HEK293T (cell line): Measurements from ENCODE around the gene CPED1.

ENCODE experiments used
- ARNT ChIP-seq: fragments of 450-650 bp; IDR thresholded peaks from 2 replicates; pipeline ENCODE4 v1.6.1; 2017; ENCODE audit warnings: mild to moderate bottlenecking
- BHLHE40 ChIP-seq: fragments of 450-650 bp; IDR thresholded peaks from 2 replicates; pipeline ENCODE4 v1.6.1; 2016; ENCODE audit warnings: mild to moderate bottlenecking, moderate library complexity, borderline replicate concordance
- ELF4 ChIP-seq: fragments of 450-650 bp; IDR thresholded peaks from 2 replicates; pipeline ENCODE4 v1.6.1; 2017; ENCODE audit warnings: antibody characterized with exemption
- FOXA1 ChIP-seq: fragments of 450-650 bp; IDR thresholded peaks from 2 replicates; pipeline ENCODE4 v1.6.1; 2016; ENCODE audit warnings: mild to moderate bottlenecking
- FOXK2 ChIP-seq: fragments of 450-650 bp; IDR thresholded peaks from 2 replicates; pipeline ENCODE4 v1.6.1; 2016; ENCODE audit warnings: mild to moderate bottlenecking
- HDGF ChIP-seq: fragments of 450-650 bp; IDR thresholded peaks from 2 replicates; pipeline ENCODE4 v1.6.1; 2017; ENCODE audit warnings: antibody characterized with exemption, borderline replicate concordance
- L3MBTL2 ChIP-seq: fragments of 450-650 bp; conservative IDR thresholded peaks from 2 replicates; pipeline ENCODE4 v1.6.1; 2016; ENCODE audit warnings: mild to moderate bottlenecking
- LEF1 ChIP-seq: fragments of 450-650 bp; IDR thresholded peaks from 2 replicates; pipeline ENCODE4 v1.6.1; 2017; ENCODE audit warnings: mild to moderate bottlenecking, borderline replicate concordance
- SP1 ChIP-seq: fragments of 450-650 bp; IDR thresholded peaks from 2 replicates; pipeline ENCODE4 v1.6.1; 2017
- SUZ12 ChIP-seq: fragments of 450-650 bp; IDR thresholded peaks from 2 replicates; pipeline ENCODE4 v1.6.1; 2016; ENCODE audit warnings: mild to moderate bottlenecking
- TARDBP ChIP-seq: fragments of 450-650 bp; IDR thresholded peaks from 2 replicates; pipeline ENCODE4 v1.6.1; 2016
- ZNF384 ChIP-seq: fragments of 450-650 bp; IDR thresholded peaks from 2 replicates; pipeline ENCODE4 v1.6.1; 2016
- TF ChIP-seq, protein P1 (sequence below): fragments of 450-650 bp; IDR thresholded peaks from 2 replicates; pipeline ENCODE4 v1.6.1; 2016

DNA sequence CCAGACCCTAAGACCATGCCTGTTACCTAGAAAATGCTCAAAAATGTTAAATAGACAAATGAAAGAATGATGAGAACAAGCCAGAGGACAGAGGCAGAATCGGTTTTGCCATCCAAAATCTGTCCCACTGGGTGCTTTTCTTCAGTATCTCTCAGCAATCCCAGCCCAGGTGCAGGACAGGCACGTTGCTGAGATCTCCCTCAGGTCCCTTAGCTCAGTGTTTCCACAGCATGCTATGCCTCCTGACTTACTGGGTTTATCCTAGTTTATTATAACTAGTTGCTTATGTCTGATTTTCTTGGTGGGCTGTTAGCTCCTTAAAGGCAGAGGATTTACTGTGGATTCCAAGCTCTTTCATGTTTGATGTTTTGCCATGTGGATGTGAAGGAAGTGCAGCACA lies 20.3 kb downstream of the CPED1 start:
- TF ChIP-seq SUZ12, result no peak
- TF ChIP-seq SP1, result no peak
- no peak for TF ChIP-seq HDGF
- TF ChIP-seq LEF1, result no peak
- TF ChIP-seq, protein P1, sequence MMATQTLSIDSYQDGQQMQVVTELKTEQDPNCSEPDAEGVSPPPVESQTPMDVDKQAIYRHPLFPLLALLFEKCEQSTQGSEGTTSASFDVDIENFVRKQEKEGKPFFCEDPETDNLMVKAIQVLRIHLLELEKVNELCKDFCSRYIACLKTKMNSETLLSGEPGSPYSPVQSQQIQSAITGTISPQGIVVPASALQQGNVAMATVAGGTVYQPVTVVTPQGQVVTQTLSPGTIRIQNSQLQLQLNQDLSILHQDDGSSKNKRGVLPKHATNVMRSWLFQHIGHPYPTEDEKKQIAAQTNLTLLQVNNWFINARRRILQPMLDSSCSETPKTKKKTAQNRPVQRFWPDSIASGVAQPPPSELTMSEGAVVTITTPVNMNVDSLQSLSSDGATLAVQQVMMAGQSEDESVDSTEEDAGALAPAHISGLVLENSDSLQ, result no peak
- TF ChIP-seq FOXA1, result no peak
- no peak for TF ChIP-seq BHLHE40
- TF ChIP-seq TARDBP, result no peak
- no peak for TF ChIP-seq L3MBTL2
- no peak for TF ChIP-seq ZNF384
- TF ChIP-seq FOXK2, result no peak
- no peak for TF ChIP-seq ELF4
- no peak for TF ChIP-seq ARNT
